H1 (cell line): Measurements from ENCODE around the gene CMTM5. TPM values are rescaled to one million over a fixed set of nuclear protein-coding genes. Genes with fewer than 3 reads are reported as not detected.

ENCODE experiments used
- CTCF ChIA-PET: fragments of 300-600 bp; sonication (Branson Sonifier 250); formaldehyde crosslinking; loops from one replicate; lab custom pipeline; 2021; ENCODE audit not compliant: partially characterized antibody; lab: Charles Lee
- POLR2A ChIA-PET: fragments of 300-600 bp; sonication (Branson Sonifier 250); formaldehyde crosslinking; loops from one replicate; lab custom pipeline; 2021; ENCODE audit warnings: inconsistent platforms; ENCODE audit not compliant: partially characterized antibody; lab: Charles Lee
- DNase-seq, 2 experiments: peaks; one replicate each; pipeline versions ENCODE4 v3.0.0 to v3.0.0-alpha.2; 2010 to 2022; ENCODE audit warnings: low spot score in 2 of 2, low read depth in 1 of 2, mixed read lengths in 1 of 2
- FAIRE-seq: peaks from 2 replicates; lab custom pipeline; 2011; peaks lifted over from hg19 to GRCh38; lab: Jason Lieb, UNC
- H2AFZ ChIP-seq: 2 replicates; pipeline ENCODE4 v1.8.1; 2012; ENCODE audit warnings: low read length, inconsistent platforms
- H2AK5ac ChIP-seq: 2 replicates; pipeline ENCODE4 v1.6.1; 2013; ENCODE audit warnings: low read depth, low read length
- H2BK120ac ChIP-seq: replicated peaks from 2 replicates; pipeline ENCODE3; 2013; ENCODE audit warnings: low read depth, low read length, inconsistent platforms
- H2BK12ac ChIP-seq: 2 replicates; pipeline ENCODE4 v1.6.1; 2013; ENCODE audit warnings: low read depth, low read length
- H2BK15ac ChIP-seq: 2 replicates; pipeline ENCODE4 v1.6.1; 2013; ENCODE audit warnings: low read length
- H2BK20ac ChIP-seq: 2 replicates; pipeline ENCODE4 v1.6.1; 2013; ENCODE audit warnings: low read length
- H2BK5ac ChIP-seq: 2 replicates; pipeline ENCODE4 v1.6.1; 2013; ENCODE audit warnings: low read depth, low read length
- H3K14ac ChIP-seq: 2 replicates; pipeline ENCODE4 v1.6.1; 2013; ENCODE audit warnings: inconsistent platforms; ENCODE audit not compliant: insufficient read length
- H3K18ac ChIP-seq: 2 replicates; pipeline ENCODE4 v1.6.1; 2013; ENCODE audit warnings: low read length; ENCODE audit errors: extremely low read depth
- H3K23ac ChIP-seq: 2 replicates; pipeline ENCODE4 v1.6.1; 2013; ENCODE audit warnings: inconsistent platforms; ENCODE audit not compliant: insufficient read length
- H3K23me2 ChIP-seq: 2 replicates; pipeline ENCODE4 v1.6.1; 2013; ENCODE audit warnings: low read depth, low read length
- H3K27ac ChIP-seq: 2 replicates; pipeline ENCODE4 v1.6.1; 2011; ENCODE audit warnings: low read depth, low read length, inconsistent platforms
- H3K27me3 ChIP-seq, 4 experiments: replicated peaks in 1 of 4; 1 replicate in 1 of 4; 2 replicates in 3 of 4; pipeline versions ENCODE4 v1.6.1 to v1.8.1; 2011 to 2013; ENCODE audit warnings: low read length in 3 of 4, mild to moderate bottlenecking in 3 of 4, inconsistent platforms in 2 of 4, mixed read lengths in 2 of 4, moderate library complexity in 1 of 4; ENCODE audit not compliant: control insufficient read depth in 3 of 4, insufficient read depth in 3 of 4; ENCODE audit errors: extremely low read depth in 1 of 4
- H3K36me3 ChIP-seq, 4 experiments: 2 replicates each; pipeline versions ENCODE4 v1.6.1 to v1.8.1; 2011 to 2013; ENCODE audit warnings: mild to moderate bottlenecking in 4 of 4, low read length in 3 of 4, moderate library complexity in 2 of 4, control low read depth in 1 of 4, inconsistent platforms in 1 of 4; ENCODE audit not compliant: insufficient read depth in 4 of 4, control insufficient read depth in 2 of 4
- H3K4ac ChIP-seq: replicated peaks from 2 replicates; pipeline ENCODE3; 2013; ENCODE audit warnings: low read length, low read depth, mixed read lengths, inconsistent platforms; ENCODE audit not compliant: insufficient read length
- H3K4me1 ChIP-seq, 4 experiments: replicated peaks in 1 of 4; 1 replicate in 1 of 4; 2 replicates in 3 of 4; pipeline versions ENCODE4 v1.6.1 to v1.8.1; 2011 to 2013; ENCODE audit warnings: low read length in 3 of 4, inconsistent platforms in 2 of 4, mixed read lengths in 1 of 4; ENCODE audit not compliant: insufficient read depth in 4 of 4, control insufficient read depth in 3 of 4
- H3K4me2 ChIP-seq, 2 experiments: 2 replicates each; pipeline versions ENCODE4 v1.6.1 to v1.8.1; 2011 to 2013; ENCODE audit warnings: low read depth in 2 of 2, low read length in 2 of 2, control low read depth in 1 of 2, inconsistent platforms in 1 of 2, mild to moderate bottlenecking in 1 of 2; ENCODE audit not compliant: insufficient read depth in 1 of 2
- H3K4me3 ChIP-seq, 4 experiments: fragments of 200-600, 300-600 bp in 1 of 4; sonication (generic), shearing (Covaris generic), sonication (Bioruptor Twin) in 1 of 4; 2 replicates each; pipeline versions ENCODE4 v1.5.1 to v1.8.1; 2011 to 2016; ENCODE audit warnings: low read length in 4 of 4, low read depth in 3 of 4, control low read depth in 2 of 4, inconsistent platforms in 2 of 4, mild to moderate bottlenecking in 2 of 4, mixed read lengths in 1 of 4, moderate library complexity in 1 of 4; ENCODE audit not compliant: insufficient read depth in 2 of 4; ENCODE audit errors: extremely low read depth in 1 of 4
- H3K56ac ChIP-seq: replicated peaks from 2 replicates; pipeline ENCODE3; 2013; ENCODE audit warnings: low read depth, mild to moderate bottlenecking, mixed read lengths, low read length, inconsistent platforms; ENCODE audit not compliant: insufficient read length
- H3K79me1 ChIP-seq: 2 replicates; pipeline ENCODE4 v1.6.1; 2013; ENCODE audit warnings: low read depth, low read length, control low read depth
- H3K79me2 ChIP-seq, 2 experiments: 2 replicates each; pipeline versions ENCODE4 v1.6.1 to v1.8.1; 2012 to 2013; ENCODE audit warnings: low read length in 2 of 2, mild to moderate bottlenecking in 2 of 2, inconsistent platforms in 1 of 2; ENCODE audit not compliant: insufficient read depth in 2 of 2, control insufficient read depth in 1 of 2
- H3K9ac ChIP-seq, 4 experiments: replicated peaks in 1 of 4; 1 replicate in 1 of 4; 2 replicates in 3 of 4; pipeline versions ENCODE4 v1.6.1 to v1.8.1; 2011 to 2013; ENCODE audit warnings: low read depth in 3 of 4, low read length in 3 of 4, control low read depth in 2 of 4, mild to moderate bottlenecking in 2 of 4, moderate library complexity in 2 of 4, inconsistent platforms in 1 of 4; ENCODE audit errors: extremely low read depth in 1 of 4
- H3K9me3 ChIP-seq, 2 experiments: 2 replicates each; pipeline versions ENCODE4 v1.6.1 to v1.8.1; 2012 to 2013; ENCODE audit warnings: mild to moderate bottlenecking in 2 of 2, moderate library complexity in 2 of 2, control low read depth in 1 of 2, inconsistent platforms in 1 of 2, low read depth in 1 of 2, low read length in 1 of 2, mixed read lengths in 1 of 2; ENCODE audit not compliant: insufficient read depth in 2 of 2
- H4K20me1 ChIP-seq, 2 experiments: replicated peaks in 1 of 2; 2 replicates each; pipeline versions ENCODE3 to v1.8.1; 2011 to 2013; ENCODE audit warnings: inconsistent platforms in 2 of 2, low read length in 2 of 2, mild to moderate bottlenecking in 1 of 2; ENCODE audit not compliant: insufficient read depth in 2 of 2, control insufficient read depth in 1 of 2
- H4K5ac ChIP-seq: 2 replicates; pipeline ENCODE4 v1.6.1; 2013; ENCODE audit warnings: low read length, low read depth, mixed read lengths, inconsistent platforms; ENCODE audit not compliant: insufficient read length
- H4K8ac ChIP-seq: 2 replicates; pipeline ENCODE4 v1.8.0; 2013; ENCODE audit warnings: mild to moderate bottlenecking, moderate library complexity, low read length, inconsistent platforms; ENCODE audit not compliant: insufficient read depth; ENCODE audit errors: extremely low read depth
- H4K91ac ChIP-seq: replicated peaks from 2 replicates; pipeline ENCODE3; 2013; ENCODE audit warnings: low read length, mixed read lengths, inconsistent platforms; ENCODE audit not compliant: insufficient read length
- EP300 ChIP-seq, 2 experiments: IDR thresholded peaks; 1 replicate in 1 of 2; 2 replicates in 1 of 2; pipeline ENCODE4 v1.6.1; 2011 to 2012; ENCODE audit warnings: low read depth in 2 of 2, low read length in 2 of 2, mild to moderate bottlenecking in 2 of 2, borderline replicate concordance in 1 of 2, inconsistent platforms in 1 of 2, moderate library complexity in 1 of 2
- GABPA ChIP-seq: IDR thresholded peaks from 2 replicates; pipeline ENCODE4 v1.6.1; 2011; ENCODE audit warnings: mild to moderate bottlenecking, low read length, moderate library complexity, borderline replicate concordance; ENCODE audit not compliant: insufficient read depth
- SIN3A ChIP-seq, 2 experiments: IDR thresholded peaks in 1 of 2; conservative IDR thresholded peaks in 1 of 2; 2 replicates each; pipeline ENCODE4 v1.6.1; 2011 to 2012; ENCODE audit warnings: low read length in 2 of 2, improper control_type of control experiment in 1 of 2, low read depth in 1 of 2, mild to moderate bottlenecking in 1 of 2
- SUZ12 ChIP-seq: fragments of 200-600 bp; sonication (generic); IDR thresholded peaks from 2 replicates; pipeline ENCODE4 v1.6.1; 2012; ENCODE audit warnings: mild to moderate bottlenecking, inconsistent platforms, low read length, moderate library complexity, mixed read lengths
- YY1 ChIP-seq: IDR thresholded peaks from 2 replicates; pipeline ENCODE4 v1.6.1; 2011; ENCODE audit warnings: low read depth, mild to moderate bottlenecking, low read length
- WGBS, 2 experiments: shearing (Covaris generic) in 1 of 2; methylation state at CpG; one replicate each; pipeline versions ENCODE4 v1.1.6 to v1.1.7; 2013 to 2015; ENCODE audit warnings: low lambda C conversion rate in 2 of 2, mixed read lengths in 2 of 2, inconsistent platforms in 1 of 2, low coverage in 1 of 2, missing lambda C conversion rate in 1 of 2; ENCODE audit not compliant: insufficient replicate concordance in 2 of 2, insufficient coverage in 1 of 2, insufficient read length in 1 of 2; ENCODE audit errors: extremely low coverage in 1 of 2, missing lambda C conversion rate in 1 of 2; 5-methylcytosine and 5-hydroxymethylcytosine counted together
- polyA plus RNA-seq, 7 experiments: library from polyadenylated mRNA; depleted of rRNA in 3 of 7; stranded (reverse) in 5 of 7; unstranded in 2 of 7; fragments of >200 nt in 5 of 7; fragments of 200-250 nt in 2 of 7; gene quantifications; 1 replicate in 5 of 7; 2 replicates in 1 of 7; 4 replicates in 1 of 7; pipeline versions ENCODE4 v1.2.1 to v1.2.3, GENCODE V29; 2011 to 2013; ENCODE audit warnings: missing spikeins in 2 of 7, mixed read lengths in 2 of 7
- total RNA-seq: library from RNA; stranded (reverse); fragmentation: NEBNext Ultra II Directional; extraction: Animal tissue kit (Norgen Biotek cat#: 25700); gene quantifications from 2 replicates; pipeline ENCODE4 v1.2.1, GENCODE V29; 2021
- TF ChIP-seq, protein P1 (sequence below): IDR thresholded peaks from 2 replicates; pipeline ENCODE4 v1.6.1; 2011; ENCODE audit warnings: low read length, improper control_type of control experiment
- TF ChIP-seq, protein P2 (sequence below), 3 experiments: IDR thresholded peaks; 1 replicate in 2 of 3; 2 replicates in 1 of 3; pipeline versions ENCODE4 v1.5.1 to v1.6.1; 2011; ENCODE audit warnings: low read length in 3 of 3, mild to moderate bottlenecking in 3 of 3, inconsistent platforms in 2 of 3, low read depth in 1 of 3, moderate library complexity in 1 of 3; ENCODE audit not compliant: insufficient read depth in 1 of 3; ENCODE audit errors: control extremely low read depth in 1 of 3

Gene CMTM5
- total and polyA plus RNA-seq, 2 of the 8 experiments (the other 6 are each of a cell fraction or from before 2014, with no cell fraction given) = 2.1 TPM; not detected in 1

DNA sequence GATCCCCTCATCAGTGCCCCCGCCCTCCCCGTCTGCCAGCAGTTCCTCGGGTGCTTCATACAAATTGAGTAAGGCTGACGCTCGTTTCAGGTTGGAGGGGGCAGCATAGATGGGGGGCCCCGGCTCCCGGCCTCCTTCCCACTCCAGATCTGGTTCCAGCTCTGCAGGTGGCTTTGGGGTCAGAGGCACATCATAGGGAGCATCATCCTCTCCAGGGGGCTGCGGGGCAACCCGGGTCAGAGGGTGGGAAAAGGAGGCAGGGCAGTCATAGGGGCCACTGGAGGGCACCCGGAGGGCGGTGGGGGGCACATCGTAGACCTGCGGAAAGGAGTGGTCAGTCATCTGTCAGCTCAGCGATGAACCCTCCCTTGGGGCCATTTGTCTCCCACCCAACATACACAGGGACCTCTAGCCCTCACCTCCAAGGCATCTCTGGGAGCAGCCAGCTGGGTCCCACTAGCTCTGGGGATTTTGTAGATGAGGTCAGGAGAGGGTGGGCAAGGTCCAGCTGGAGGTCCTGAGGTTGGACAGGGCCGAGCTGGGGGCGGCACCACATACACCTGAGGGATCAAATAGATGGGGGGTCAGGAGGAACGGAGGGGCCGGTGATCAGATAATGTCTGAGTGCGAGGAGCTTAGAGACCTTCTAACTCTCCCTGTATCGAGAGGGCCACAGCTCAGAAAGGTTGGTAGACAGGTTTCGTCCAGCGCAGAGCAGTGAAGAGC, 17.0 kb upstream of the CMTM5 start:
- Histone ChIP-seq H2AFZ (no peak overlapping the region), H2BK20ac (no peak overlapping the region), H3K4me1 (peaks cover 0 to 14% (median 10%) of the 10 kb centered on the region in 4 experiments; a peak in 5 of 7 replicates), H3K14ac (no peak overlapping the region), H3K27ac (no peak overlapping the region), H2BK5ac (no peak overlapping the region), H4K8ac (no peak overlapping the region; the same call in 1 of the 2 replicates), H3K4me2 (no peak overlapping the region), H4K20me1 (peaks cover 8 to 13% of the 10 kb centered on the region in 2 experiments), H4K91ac (no peak overlapping the region), H3K79me1 (no peaks in the 10 kb centered on the region), H3K36me3 (peaks cover 0 to 22% (median 11%) of the 10 kb centered on the region in 4 experiments; a peak in 4 of 8 replicates), H3K23me2 (peaks cover 9% of the 10 kb centered on the region; the same call in 1 of the 2 replicates), H3K4me3 (no peak overlapping the region), H3K9ac (no peak overlapping the region), H3K4ac (no peak overlapping the region), H3K9me3 (no peaks in the 10 kb centered on the region), H2AK5ac (no peak overlapping the region), H3K79me2 (no peaks in the 10 kb centered on the region), H2BK12ac (no peak overlapping the region), H2BK120ac (no peak overlapping the region), H3K18ac (no peak overlapping the region), H3K27me3 (no peaks in the 10 kb centered on the region; a peak in 1 of 7 replicates), H3K23ac (no peak overlapping the region), H2BK15ac (no peak overlapping the region), H3K56ac (no peak overlapping the region), H4K5ac (no peak overlapping the region)
- ChIA-PET CTCF (interaction anchor here (0.6 to 20.9 kb wide), 39 partner anchors 7 to 239 kb away, joined by 3 to 333 read pairs (median 5); partner anchors contain the start of genes BCL2L2, CMTM5, IL25 and NGDN), POLR2A (interaction anchor here (0.8 to 7.1 kb wide), 7 partner anchors 8 to 57 kb away, joined by 3 to 73 read pairs (median 6); partner anchors contain the start of genes CMTM5, PPP1R3E and SLC22A17)
- 93% methylated on average over 21 of the region's 22 CpGs; no CpG with 5 or more reads in 1 of the 2 experiments for WGBS, 2 experiments
- no peak for FAIRE-seq
- no peak for DNase-seq
- TF ChIP-seq YY1 (no peak), SIN3A (conservative IDR thresholded peaks at IDR 0.05 in 1 of 2, IDR thresholded peaks at IDR 0.05 in 1 of 2; ENCODE audit: low read depth in 1 of 2, low read length in 2 of 2) (no peak), GABPA (no peak), SUZ12 (no peak), EP300 (IDR thresholded peaks at IDR 0.05; ENCODE audit: borderline replicate concordance in 1 of 2, low read depth in 2 of 2, low read length in 2 of 2) (no peak)
- TF ChIP-seq, protein P1, sequence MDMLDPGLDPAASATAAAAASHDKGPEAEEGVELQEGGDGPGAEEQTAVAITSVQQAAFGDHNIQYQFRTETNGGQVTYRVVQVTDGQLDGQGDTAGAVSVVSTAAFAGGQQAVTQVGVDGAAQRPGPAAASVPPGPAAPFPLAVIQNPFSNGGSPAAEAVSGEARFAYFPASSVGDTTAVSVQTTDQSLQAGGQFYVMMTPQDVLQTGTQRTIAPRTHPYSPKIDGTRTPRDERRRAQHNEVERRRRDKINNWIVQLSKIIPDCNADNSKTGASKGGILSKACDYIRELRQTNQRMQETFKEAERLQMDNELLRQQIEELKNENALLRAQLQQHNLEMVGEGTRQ = no peak
- TF ChIP-seq, protein P2, sequence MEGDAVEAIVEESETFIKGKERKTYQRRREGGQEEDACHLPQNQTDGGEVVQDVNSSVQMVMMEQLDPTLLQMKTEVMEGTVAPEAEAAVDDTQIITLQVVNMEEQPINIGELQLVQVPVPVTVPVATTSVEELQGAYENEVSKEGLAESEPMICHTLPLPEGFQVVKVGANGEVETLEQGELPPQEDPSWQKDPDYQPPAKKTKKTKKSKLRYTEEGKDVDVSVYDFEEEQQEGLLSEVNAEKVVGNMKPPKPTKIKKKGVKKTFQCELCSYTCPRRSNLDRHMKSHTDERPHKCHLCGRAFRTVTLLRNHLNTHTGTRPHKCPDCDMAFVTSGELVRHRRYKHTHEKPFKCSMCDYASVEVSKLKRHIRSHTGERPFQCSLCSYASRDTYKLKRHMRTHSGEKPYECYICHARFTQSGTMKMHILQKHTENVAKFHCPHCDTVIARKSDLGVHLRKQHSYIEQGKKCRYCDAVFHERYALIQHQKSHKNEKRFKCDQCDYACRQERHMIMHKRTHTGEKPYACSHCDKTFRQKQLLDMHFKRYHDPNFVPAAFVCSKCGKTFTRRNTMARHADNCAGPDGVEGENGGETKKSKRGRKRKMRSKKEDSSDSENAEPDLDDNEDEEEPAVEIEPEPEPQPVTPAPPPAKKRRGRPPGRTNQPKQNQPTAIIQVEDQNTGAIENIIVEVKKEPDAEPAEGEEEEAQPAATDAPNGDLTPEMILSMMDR (IDR thresholded peaks at IDR 0.05; ENCODE audit: control extremely low read depth in 1 of 3, insufficient read depth in 1 of 3, low read depth in 1 of 3, low read length in 3 of 3) = no peak
